EH (cell line): ENCODE data around the gene DBI.
"Not testable (repeated sequence)": the region's sequence is repeated elsewhere in the genome, so short reads cannot be mapped to it uniquely, and the experiment has no call there.

ENCODE experiments used
- DNase-seq: peaks from one replicate; pipeline ENCODE4 v3.0.0-alpha.2; 2015; ENCODE audit warnings: low read depth

DBI gene

DNA sequence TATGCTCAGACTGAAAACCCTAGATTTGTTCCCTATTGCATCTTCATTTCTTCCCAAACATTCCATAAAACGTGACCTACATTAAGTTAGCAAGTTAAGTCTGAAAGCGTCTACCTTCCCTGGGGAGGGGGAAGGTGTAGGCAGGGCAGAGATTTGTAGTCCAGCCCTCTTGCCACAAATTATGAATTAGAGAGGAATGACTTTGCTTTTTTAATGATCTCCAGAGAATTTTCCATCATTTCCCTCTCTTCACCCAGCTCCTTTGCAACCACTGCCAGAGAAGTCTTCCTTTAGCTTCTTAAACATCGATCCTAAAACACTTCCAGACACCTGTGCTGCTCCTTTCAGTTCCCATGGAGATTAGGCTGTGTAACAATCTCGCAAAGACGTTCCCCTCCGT, 1.3 kb upstream of the DBI start:
- DNase-seq: no peak

DNA sequence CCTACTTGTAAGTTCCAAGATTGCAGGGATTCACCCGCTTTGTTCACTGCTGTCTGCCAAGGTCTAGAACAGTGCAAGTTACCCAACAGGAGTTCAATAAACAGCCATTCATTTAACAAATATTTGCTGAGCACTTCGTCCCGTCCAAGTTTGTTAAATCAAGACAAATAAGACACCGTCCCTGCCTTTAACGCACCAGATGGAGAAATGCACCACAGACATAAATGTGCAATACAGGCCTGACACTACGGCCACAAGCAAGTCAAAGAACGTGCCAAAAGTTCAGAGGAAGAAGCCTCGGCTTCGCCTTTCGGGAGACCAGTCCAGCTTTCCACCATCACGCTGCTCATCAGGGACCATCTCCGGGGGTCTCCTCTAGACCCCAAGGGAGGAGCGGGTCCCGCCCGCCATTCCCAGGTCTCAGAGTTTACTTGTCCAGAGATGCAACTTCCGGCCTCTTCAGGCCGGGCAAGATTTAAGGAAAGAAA, 572 bp upstream of the DBI start:
- DNase-seq: peak; percentile 37

DNA sequence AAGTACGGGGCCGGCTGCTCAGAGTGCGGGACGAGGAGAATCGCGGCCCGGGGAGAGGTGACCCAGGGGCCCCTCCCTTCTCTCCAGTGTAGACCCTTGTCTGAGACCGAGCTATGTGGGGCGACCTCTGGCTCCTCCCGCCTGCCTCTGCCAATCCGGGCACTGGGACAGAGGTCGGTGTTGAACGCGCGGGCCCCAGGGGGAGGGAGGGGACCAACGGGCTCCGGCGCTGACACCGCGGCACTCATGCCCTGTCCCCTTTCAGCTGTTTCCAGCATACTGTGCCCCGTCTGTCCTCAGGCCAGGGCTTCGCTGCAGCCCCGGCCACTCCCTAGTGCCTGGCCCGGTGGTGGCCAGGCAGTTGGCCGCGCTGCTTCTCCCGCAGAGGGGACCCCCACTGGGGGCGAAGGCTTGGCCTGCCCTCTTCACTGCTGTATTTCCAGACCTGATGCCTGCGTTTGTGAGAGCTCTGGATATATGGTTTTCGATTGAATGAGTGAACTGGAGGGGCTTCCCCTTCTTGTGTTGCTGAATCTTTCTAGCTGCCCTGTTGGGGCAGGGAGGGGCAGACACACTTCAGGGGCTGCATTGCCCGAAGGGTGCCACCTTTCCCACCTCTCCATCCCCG, 809 bp downstream of the DBI start:
- peak; percentile 46 for DNase-seq

DNA sequence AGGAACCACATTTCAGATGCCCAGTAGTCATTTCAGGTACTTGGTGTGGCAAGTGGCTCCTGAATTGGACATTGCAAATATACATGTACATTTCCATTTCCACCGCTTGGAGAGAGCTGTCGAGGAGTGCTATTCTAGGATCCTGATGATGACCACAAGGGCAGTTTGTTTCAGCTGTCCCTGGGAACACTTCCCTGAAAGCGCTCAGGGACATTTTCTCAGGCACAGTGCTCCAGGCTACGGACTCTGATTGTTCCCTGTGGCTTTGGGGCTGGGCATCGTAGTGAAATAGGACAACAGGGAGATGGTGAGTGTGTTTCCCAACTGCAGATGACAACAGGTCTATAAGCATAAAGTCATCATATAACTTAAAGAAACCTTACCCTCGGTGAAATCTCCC, 3.1 kb downstream of the DBI start:
- no peak for DNase-seq

DNA sequence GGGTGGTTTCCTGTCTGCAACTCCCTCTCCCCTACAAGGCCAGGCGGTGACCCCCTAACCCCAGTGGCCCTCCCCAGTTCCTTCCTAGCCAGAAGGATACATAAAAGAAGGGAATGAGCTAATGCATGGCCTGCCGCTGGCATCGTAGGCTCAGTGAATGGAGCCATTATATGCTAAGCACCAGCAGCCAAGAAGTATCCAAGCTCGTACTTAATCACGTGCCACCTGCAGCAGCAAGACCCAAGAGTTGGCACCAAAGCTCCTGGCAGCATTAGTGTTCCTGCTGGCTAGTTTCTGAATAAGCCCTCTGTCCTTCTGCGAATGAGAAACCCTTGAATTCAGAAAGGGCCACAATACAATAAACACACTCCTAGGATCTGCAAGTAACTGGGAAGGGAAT, 4.3 kb downstream of the DBI start:
- no peak for DNase-seq

DNA sequence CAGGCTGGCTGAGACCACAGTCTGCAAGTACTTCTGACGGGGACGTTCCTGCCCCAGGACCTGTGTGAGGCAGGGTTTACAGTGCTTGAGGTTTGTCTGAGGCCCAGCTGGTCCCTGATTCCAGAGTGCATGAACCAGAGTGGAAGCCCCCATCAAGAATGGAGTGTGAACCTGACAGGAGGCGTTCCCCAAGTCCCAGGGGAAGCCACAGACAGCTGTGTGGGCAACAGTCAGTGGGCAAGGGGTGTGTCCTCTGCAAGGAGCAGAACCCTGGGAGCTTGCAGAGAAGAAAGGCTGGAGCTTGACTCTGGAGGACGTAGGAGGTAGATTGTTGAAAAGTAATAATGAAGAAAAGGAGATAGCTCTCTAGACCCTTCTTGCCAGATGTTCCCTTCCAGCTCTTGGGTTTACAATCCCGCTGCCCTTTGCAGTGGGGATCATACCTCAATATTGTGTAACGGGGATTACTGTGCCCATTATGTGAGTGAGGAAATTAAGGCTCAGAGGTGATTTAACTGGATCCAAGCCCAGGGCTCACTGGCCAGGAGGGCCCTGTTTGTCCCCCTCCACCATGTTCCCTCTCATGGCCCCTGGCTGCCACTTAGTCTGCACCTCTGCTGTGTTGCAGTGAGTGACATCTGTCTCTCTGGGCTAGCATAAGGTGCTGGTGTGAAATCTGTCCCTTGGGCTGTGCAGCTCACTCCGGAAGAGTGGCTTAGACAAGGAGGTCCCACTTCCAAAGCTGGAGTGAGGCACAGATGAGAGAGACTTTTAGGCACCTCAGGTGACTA, 6.2 kb downstream of the DBI start:
- no peak for DNase-seq

DNA sequence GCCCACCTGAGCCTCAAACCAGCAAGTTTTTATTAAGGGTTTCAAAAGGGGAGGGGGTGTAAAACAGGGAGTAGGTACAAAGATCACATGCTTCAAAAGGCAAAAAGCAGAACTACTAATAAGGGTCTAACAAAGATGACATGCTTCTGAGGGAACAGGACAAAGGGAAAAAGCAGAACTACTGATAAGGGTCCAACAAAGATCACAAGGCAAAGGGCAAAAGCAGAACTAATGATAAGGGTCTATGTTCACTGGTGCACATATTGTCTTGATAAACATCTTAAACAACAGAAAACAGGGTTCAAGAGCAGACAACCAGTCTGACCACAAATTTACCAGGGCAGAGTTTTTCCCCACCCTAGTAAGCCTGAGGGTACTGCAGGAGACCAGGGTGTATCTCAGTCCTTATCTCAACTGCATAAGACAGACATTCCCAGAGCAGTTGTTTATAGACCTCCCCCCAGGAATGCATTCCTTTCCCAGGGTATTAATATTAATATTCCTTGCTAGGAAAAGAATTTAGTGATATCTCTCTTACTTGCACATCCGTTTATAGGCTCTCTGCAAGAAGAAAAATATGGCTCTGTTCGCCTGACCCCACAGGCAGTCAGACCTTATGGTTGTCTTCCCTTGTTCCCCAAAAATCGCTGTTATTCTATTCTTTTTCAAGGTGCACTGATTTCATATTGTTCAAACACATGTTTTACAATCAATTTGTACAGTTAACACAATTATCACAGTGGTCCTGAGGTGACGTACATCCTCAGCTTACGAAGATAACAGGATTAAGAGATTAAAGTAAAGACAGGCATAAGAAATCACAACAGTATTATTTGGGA, 7.3 kb downstream of the DBI start:
- not testable (repeated sequence) for DNase-seq

DNA sequence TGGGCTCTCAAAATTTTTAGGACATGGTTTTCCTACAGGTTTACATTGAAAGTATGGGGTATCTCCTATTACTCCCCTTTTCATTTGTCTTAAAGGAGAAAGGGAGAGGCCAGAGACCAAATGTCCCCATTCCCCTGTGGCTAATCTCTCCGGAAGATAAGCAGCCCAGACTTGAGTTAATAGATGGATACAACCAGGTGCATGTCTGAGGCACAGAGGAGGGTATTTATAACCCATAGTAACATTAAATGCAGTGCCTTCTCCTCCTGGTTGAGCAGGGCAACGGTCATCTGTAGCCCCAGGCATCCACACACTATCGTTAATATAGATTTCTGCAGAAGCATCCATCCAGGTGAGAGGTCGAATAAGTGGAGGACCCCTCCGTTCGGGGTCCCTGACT, 9.6 kb downstream of the DBI start:
- not testable (repeated sequence) for DNase-seq

DNA sequence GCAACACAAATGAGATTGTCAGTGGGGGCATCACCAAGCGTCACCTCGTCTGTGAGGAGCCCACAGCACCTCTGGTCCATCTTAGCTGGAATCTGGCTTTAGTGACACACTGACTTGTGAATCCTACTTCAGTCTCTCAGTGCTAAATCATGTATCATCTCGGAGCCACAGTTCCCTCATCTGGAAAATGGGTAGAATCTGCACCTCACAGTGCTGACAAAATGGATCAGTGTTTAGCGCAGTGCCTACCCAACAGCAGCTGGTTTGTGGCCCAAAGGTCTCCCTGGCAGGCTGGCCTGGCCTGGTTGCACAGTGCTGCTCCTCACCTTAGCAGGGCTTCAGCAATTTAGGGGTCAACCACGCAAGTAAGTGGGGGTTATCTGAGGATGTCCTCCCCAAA, 10.0 kb downstream of the DBI start:
- DNase-seq: no peak

DNA sequence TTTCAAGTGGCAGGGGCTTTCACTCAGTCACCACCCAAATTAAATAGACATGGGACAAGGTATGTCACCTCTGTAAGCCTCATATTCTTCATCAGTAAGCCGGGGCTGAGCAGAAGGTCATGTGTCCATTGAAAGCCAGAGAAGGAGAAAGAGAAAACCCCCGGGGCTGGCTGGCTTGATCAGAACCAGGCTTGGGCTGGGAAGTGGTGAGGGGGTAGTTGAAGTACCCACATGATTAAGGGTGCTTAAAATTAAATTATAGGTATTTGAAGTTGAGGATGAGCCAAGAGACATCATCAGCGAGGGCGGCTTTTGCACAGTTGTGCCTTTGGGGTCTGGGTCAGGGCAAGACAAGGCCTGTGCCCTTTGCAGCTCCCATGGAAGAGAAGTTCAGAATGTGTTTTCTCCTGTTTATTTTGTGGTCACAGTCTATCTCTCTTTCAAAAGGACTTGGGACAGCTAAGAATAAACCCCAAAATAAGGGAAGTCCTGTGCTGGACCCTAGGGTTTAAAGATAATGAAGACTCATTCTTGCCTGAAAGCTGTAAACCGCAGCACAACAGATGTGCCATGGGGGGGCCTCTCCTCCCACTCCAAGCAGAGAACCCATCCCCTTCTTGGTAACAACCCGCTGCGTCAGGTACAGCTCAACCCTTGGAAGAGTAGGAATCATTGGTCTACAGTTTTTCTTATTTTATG, 10.7 kb downstream of the DBI start:
- no peak for DNase-seq

DNA sequence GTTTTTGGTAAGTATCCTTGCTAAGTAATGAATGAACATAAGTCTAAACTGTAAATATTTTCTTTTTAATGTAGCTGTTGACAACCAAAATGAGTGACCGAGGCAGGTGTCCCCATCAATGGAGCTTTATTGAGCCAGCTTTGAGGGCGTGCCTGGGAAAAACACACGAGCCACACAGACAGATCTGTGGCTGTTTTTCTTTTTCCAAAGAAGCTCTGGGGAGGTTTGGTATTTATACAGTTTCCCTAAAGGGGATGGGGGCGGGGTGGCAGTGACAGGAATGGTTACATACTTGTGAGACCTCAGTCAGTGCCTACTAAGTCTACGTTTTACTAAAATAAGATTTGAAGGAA, 11.2 kb downstream of the DBI start:
- DNase-seq: peak; percentile 19

DNA sequence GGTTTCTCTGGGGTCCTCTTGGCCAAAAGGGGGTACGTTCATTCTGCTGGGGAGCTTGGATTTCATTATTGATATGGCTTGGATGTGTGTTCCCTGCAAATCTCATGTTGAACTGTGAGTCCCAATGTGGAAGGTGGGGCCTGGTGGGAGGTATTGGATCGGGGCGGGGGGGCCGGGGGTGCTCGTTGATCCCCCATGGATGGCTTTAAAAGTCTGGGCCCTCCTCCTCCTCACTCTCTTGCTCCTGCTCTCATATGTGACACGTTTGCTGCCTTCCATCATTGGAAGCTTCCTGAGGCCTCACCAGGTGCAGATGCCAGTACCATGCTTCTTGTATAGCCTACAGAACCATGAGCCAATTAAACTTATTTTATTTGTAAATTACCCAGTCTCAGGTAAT, 11.8 kb downstream of the DBI start:
- DNase-seq: no peak

DNA sequence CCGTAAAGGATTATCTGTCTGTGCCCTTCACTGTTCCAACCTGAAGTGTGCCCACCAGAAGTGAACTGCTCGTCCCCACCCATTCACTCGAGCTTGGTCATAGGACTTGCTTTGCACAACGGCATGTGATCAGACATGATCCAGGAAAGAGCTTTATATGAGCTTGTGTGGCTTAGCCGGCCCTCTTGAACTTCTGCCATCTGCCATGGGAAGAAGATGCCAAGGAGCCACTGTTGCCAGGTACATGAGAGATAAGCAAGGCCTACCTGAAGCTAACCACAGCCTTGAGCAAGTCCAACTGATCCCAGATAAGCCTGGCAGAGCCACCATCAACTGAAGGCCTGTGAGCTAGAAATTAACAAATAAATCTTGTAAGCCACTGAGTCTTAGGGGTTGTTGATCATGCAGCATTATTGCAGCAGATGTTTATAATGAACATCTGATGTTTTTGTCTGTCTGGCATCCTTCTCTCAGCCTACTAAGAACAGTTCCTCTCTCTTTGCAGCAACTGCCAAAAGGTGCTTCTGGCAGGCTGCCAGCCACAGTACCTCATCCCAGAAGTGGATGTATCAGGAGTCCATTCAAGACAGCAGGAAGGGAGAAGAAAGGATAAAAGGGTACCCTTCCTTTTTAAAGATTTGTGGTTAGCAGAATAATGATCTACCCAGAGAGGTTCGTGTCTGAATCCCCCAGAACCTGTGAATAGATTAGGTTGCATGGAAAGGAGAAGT, 16.8 kb downstream of the DBI start:
- DNase-seq: no peak

DNA sequence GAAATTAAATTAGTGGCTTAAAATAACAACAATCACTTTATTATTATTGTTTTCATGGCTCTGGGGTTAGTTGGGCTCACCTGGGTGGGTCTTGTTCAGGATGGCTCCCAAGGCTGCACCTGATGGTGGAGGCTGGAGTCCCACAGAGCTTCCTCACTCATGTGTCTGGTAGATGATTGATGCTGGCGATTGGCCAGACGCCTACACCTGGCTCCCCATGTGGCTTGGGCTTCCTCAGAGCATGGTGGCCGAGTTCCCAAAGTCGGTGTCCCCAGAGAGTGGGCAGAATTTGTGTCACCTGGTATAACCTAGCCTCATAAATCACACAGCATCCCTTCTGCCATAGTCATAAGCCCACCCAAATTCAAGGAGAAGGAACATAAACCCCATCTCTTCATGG, 18.2 kb downstream of the DBI start:
- DNase-seq: no peak

DNA sequence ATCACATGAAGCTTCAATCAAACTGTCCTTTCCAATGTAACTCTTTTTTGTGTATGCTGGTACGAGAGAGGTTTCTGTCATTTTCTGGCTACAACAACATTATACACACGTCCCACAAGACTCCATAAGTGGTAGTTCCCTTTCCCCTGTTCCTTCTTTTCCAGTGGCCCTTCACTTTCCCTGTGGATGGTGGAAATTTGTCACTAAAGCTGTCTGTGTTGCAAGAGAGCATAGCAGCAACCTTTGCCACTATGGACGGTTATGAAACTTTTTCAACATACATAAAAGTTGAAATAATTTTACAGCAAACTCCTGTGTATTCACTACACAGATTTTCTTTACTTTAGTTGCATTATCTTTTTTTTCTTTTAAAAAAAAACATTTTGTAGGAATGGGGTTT, 18.7 kb downstream of the DBI start:
- no peak for DNase-seq

DNA sequence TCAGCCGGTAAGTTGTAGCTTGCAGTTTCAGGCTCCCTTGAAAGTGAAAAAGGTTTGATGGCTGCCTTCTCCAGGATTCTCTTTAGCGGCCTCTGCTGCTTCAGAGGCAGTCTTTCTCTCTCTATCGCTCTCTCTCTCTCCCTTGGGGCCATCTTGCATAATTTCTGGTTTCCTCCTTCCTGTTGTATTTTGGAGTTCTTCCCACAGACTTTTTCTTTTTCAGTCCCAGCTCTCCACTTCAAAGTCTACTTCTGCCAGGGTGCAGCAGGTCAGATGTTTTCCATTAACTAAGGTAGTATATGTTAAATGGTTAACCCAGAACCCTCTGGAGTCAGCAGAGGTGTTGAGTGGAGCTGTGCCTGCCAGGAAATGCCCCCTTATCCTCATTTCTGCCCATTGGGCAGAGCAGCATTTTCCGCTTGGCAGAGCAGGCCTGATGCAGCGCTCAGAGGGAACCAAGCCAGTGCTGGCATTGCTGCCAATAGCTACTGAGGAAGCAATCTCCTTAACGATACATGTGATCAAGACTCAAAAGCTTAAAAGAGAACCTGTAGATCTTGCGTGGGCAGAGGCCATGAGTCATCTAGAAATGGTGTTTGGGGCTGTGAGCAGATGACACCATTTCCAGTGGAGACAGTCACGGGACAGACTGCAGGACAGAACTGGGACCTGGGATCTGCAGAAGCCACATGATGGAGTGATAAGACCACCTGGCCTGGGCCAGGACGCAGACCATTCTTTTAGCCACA, 20.8 kb downstream of the DBI start:
- peak; percentile 52 for DNase-seq

DNA sequence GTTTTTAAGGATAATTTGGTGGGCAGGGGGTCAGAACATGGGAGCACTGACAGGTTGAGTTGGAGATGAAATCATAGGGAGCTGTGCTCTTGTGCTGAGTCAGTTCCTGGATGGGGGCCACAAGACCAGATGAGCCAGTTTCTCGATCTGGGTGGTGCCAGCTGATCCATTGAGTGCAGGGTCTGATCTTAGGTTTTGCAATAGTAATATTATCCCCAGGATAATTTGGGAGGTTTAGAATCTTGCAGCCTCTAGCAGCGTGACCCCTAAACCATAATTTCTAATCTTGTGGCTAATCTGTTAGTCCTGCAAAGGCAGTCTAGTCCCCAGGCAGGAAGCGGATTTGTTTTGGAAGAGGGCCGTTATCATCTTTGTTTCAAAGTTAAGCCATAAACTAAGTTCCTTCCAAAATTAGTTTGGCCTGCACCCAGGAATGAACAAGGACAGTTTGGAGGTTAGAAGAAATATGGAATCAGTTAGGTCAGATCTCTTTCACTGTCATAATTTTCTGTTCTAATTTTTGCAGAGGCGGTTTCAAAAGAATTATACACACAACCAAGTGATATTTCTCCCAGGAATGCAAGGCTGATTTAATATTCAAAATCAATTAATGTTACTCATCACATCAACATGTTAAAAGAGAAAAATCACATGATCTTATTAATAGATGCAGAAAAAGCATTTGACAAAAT, 23.0 kb downstream of the DBI start:
- DNase-seq: peak; percentile 52

DNA sequence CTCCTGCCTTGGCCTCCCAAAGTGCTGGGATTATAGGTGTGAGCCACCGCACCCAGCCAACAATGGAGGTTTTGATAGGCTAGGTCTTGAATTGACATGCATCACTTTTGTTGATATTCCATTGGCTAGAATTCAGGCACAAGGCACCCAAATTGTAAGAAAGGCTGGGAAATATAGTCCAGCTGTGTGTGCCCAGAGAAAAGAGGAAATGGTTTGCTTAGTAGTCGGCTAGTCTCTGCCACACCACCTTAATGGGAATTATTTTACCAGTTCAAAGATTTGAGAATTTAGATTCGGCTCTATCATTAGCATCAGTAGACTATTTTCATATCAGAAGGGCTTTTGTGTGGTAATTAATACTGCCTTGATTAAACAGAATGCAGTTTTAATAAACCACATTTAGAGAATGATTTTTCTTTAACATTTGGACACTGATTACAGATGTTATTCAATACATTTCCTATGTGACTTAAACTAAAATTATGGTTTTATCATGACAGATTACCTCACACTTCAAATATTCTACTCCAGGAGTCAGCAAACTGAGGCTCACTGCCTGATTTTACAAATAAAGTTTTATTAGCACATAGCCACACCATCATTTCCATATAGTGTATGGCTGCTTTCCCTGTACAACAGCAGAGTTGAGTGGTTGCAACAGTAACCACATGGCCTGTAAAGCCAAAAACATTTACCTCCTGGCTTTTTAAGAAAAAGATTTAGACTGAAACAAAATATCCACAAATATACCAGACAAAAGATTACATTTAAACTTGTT, 27.4 kb downstream of the DBI start:
- DNase-seq: no peak

DNA sequence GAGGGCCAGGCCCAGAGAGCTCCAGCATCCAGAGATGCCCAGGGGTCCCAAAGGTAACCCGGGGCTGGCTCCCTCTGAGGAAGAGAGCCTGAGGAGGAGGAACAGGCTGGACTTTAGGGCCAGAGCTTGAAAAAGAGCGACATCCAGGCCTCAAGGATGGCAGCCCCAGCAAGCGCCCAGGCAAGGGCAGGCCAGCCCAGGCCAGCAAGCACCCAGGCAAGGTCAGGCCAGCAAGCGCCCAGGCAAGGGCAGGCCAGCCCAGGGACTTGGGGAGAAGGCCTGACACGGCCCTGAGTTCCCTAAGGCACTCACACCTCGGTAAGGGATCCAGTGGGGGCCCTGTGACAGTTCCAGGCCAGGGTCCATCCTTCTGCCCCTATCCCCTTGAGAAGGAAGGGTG, 30.4 kb downstream of the DBI start:
- no peak for DNase-seq

DNA sequence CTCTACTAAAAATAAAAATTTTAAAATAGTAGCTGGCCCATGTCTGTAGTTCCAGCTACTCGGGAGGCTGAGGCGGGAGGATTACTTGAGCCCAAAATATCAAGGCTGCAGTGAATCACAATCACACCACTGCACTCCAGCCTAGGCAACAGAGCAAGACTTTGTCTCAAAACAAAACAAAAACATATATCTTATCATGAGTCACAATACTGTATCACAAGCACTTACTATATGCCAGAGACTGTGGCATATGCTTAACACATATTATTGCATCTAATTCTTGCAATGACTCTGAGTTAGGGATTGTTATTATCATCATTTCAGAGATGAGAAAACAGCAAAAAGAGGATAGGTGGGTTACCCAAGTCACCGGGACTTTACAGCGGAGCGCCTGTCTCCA, 35.3 kb downstream of the DBI start:
- no peak for DNase-seq
